ENCODE data around the gene KDM4B.

KDM4B gene

DNA sequence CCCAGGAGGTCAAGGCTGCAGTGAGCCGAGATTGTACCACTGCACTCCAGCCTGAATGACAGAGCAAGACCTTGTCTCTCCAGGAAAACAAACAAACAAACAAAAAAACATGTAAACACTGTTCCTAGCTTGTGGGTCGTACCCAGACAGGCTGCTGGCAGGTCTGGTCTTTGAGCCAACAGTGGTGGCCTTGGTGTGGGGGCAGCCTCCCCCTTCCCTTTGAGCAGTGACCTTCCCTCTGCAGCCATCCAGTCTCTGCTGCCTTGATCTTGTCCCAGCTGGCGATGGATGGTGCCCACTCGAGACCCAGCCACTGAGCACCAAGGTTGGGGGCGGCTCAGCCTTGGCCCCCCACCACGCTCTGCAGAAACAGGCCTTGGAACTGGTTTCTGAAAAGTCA lies 143.3 kb downstream of the KDM4B start:
- no peak for DNase-seq

DNA sequence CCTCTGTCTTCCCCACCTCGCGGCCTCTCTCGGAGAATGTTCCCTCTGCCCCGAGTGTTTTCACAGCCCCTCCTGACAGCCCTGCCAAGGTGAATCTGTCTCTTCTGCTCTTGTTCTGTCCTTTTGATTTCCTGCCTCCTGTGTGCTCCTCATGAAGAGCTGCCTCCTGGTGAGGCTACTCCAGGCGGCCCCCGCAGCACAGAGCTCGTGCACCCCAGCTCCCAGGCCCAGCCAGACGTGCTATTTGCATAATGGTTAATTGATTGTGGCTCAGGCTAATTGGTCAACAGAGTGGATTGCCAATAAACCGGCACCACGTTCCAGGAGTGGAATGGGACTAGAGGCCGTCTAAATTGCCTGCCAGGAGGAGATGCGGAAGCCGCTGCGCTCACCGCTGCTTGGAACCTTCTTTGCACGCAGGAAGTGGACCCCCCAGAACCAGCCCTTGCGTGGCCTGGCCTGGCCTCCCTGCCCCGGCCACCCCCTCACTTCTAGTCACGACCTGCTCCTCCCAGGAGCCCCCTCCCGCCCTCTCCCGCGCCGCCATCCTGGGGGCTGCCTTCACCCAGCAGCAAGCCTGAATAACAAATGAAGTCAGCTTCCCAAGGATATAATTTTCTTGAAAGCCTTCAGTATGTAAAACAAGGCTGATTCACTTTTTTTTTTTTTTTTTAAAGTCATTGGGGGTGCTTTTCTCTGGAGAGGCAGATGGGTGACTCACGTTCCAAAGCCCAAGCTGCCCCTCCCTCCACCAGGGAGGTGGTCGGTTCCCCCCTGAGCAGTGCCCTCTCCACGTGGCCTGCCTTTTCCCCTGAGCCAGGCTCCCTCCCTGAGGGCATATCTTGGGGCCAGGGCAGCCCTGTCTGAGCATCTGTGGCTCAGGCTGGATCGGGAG lies 144.0 kb downstream of the KDM4B start:
- no peak for DNase-seq

- no peak for DNase-seq
These were observed 145.0 kb downstream of the KDM4B start for GRCh38 chr19:5113633-5114586.

DNA sequence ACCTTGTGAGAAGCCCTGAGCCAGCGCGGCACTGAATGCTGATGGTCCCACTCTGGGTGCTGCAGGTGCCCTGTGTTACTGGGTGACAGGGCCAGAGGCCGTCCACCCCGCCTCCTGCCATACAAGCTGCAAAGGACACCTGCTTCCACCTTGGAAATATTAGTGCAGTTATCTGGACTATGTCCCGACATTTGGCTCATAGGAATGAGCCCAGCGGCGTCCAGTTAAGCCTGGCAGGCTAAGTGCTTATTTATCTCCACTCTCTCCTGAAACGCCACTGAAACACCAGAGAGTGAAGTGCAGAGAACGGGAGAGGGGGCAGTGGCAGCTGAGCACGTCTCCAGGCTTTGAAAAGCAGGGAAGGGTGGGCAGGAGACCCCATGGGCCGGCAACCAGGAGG lies 145.8 kb downstream of the KDM4B start:
- DNase-seq: no peak

DNA sequence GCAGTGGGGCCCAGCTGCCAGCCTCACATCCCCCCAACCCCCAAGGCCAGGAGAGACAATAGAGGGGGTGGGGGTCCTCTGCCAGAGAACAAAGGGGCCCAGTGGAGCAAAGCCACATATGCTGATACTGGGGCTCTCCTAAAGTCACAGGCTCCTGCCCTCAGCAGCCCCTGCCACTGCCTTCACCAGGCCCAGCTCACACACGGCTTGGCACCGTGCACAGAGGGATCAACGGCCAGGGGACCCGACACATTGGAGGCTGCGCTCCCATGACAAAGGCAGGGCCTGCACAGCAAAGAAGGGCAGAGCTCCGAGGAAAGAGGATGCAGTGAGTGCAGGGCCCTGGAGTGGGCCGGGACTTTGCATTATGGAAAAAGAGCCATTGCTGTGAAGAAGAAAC lies 146.4 kb downstream of the KDM4B start:
- DNase-seq: no peak

DNA sequence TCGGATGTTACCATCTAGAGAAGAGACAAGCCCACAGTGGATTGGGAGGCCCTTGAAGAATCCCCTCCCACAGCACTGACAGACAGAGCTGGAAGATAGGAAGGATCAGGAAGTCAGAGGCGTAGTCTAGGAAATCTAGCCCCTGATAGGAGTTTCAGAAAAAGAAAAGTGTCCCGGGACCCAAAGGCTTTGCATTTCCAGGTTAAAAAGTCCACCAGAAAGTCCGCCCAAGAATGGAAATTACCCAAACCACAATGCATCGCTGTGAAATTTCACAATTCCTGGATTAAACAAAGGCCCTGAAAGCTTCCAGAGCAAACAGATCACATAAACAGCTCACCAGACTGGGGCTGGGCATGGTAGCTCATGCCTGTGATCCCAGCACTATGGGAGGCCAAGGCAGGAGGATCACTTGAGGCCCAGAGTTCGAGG lies 146.9 kb downstream of the KDM4B start:
- DNase-seq: no peak

DNA sequence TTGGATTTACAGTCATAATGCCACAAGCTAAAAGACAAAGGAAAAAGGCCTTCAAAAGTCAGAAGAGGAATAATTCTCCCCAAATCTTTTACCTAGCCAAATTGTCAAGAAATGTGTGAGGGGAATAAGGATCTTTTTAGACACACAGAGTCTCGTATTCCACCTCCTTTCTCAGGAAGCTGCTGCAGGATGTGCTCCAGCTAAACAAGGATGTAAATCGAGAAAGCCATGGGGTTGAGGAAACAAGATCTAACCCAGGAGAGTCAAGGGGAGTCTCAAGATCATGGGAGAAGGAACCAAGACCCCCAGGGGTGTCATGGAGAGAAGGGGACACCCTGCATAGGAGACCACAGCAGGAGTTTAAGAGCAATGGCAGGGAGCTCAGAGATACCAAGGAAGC lies 147.4 kb downstream of the KDM4B start:
- DNase-seq: no peak

DNA sequence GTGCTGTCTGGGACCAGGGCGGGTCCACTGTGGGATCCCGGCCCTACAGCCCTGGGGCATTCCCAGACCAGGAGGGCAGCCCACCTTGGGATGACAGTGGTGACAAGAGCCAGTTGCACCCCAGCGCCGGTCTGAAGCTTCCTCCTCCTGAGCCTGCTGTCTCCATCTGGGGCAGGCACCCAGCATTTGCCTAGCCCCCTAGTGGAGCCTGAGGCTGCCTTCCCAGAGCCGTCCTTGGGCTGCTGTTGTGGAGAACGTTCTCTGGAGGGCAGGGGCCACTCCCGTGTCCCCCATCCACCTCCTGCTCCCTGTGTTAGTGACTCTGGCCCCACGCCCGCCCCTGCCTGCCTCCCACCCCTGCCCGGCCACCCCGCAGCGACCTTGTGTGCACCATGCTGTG lies 148.5 kb downstream of the KDM4B start:
- no peak for DNase-seq

DNA sequence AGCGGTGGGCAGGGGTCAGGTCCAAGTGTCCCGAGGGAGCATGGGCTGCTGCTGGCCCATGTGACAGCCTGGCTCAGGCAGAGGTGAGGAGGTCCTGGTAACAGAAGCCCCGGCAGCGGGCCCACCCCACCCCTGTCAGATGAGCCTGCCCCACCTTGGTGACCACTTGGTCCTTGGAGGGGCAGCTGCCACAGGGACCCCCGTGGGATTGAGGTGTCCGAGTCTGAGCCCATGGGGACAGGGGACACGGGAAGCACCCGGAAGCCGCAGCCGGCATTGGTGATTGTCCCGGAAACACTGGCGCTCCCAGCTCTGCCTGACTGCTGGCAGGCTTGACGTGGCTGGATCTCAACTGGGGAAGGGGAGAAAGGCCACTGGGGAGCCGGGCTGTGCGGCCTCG lies 149.1 kb downstream of the KDM4B start:
- DNase-seq: no peak

DNA sequence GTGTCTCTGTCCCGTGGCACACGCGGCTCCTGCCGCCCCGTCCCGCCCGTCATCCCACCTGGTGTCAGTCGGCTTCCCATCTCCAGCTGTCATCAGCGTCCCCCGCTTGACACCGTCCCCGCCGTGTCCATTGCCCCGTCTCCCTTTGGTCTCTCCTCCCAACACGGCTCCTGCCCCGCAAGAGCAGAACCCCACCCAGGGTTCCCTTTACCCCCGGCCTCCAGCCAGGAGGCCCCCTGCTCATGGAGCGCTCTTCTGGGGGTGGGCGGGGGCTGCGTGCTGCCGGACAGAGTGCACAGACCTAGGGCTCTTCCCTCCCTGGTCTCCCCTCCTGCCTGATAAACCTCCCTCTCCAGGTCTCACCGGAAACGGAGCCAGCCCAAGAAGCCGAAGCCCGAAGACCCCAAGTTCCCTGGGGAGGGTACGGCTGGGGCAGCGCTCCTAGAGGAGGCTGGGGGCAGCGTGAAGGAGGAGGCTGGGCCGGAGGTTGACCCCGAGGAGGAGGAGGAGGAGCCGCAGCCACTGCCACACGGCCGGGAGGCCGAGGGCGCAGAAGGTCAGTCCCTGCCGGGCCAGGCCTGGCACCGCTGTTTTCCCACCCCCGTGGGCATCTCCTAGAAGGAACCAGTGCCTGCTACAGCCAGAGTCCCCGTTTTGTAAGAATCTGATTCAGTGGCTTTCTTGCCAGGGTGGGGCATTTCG lies 150.5 kb downstream of the KDM4B start:
- DNase-seq: no peak

DNA sequence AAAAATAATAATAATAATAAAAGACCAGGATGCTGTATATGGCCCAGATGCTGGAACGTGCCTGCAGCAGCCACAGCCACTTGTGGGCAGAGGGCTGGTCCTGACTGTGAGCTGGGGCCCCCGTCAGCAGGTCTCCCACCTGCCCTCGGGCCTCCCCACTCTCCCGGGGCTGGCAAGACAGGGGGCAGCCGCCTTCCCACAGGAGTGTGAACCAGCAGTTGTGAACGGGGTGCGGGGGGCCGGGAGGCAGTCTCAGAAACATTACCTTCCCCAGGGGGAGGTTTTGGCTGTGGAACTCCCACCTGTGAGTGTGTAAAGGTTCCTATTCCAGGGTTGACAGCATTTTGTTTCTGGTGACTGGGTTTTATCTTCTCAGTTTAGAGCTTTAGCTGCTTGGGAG lies 151.4 kb downstream of the KDM4B start:
- no peak for DNase-seq

GRCh38 chr19:5120833-5121232 lies 151.9 kb downstream of the KDM4B start:
- DNase-seq: no peak

DNA sequence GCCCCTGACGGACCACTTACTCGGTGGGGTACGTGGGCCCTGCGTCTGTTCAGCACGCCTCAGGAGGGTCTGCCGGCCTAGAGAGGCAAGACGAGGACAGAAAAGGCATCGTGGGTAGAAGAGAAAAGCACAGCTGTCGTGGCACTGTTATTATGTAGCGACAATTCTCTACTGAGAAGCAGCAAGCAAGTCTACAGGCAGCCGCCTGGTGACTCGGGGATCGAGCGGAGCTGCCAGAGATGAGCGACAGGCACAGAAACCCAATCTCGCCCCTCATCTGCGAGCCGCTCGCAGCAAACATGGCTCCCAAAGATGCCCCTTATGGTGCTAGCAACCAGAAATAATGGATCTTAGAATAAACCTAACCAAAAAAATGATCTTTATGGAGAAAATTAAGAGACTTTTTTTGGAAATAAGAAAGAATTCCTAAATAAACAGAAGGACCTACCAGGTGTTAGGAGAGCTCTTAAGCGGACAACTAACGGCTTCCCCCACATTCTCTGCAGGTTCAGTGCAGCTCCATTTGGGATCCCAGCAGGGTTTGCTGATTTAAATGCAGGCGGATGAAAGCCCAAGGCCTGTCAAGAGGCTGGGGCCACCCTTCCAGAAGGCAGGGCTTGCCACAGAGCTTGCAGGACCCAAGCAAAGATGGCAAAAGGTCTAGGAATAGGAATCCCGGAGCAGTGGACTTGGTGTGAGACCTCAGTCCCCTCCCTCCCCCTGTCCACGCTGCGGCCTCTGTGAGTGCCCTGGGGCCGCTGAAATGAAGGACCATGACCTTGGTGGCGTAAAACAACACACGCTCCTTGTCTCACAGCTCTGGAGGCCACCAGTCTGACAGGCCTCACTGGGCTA lies 152.6 kb downstream of the KDM4B start:
- DNase-seq: no peak

- DNase-seq: no peak
These were observed 153.1 kb downstream of the KDM4B start for GRCh38 chr19:5122121-5122400.

DNA sequence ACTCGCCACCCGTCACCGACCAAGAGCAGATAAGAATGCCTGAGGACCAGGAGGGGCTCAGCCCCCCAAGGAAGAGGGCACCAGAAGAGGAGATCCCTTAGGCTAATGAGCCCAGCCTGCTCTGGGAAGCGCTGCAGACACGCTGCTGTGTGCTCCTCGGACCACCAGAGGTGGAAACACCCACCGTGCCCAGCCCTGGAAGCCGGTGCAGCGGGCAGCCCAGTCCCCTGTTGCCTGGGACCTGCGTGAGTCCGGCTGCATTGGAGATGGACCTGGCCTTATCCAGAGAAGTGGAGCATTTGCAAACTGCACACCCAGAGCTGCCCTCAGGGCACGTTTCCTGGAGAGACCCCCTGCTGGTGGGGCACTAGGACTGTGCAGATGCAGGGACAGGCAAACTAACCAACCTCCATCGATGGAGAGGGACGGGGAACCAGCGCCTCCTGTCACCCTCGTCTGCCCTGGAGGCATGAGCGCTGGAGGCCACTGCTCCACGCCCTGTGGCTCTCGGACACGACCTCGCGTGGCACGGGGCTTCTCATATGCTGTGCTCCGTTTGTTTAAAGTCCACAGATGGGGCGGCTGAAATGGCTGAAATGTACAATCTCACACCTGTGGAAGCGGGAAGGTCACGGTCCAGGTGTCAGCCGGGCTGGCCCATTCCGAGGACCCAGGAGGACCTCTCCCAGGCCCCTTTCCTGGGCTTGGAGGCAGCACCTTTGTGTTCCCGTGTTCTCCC lies 153.9 kb downstream of the KDM4B start:
- DNase-seq: no peak

DNA sequence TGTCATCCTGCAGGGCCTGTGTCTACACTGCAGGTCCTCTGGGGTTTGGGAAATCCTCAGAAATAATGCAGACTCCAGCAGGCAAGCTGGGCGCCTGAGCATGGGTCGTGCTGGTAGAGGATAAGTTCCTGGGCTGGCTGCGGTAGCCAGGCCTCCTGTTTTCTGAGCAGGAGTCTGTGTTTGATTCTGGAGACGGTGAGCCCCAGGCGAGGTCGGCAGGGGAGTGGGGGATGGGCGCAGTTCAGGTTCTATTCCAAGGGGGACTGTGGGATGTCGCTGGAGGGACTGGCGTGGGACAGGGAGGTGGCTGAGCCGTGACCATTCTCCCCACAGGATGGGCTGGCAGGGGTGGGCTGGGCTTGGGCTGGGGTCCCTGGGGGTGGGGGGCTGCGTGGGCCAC lies 154.7 kb downstream of the KDM4B start:
- DNase-seq: no peak

GRCh38 chr19:5124111-5124855 lies 155.4 kb downstream of the KDM4B start:
- no peak for DNase-seq

- no peak for DNase-seq
These were observed 156.5 kb downstream of the KDM4B start for GRCh38 chr19:5125376-5125775.

GRCh38 chr19:5125797-5126497 lies 157.0 kb downstream of the KDM4B start:
- no peak for DNase-seq

Data from T-helper 9 cell (primary cell).